H1 (cell line): Measurements from ENCODE around the gene CRYM. TPM values are rescaled to one million over a fixed set of nuclear protein-coding genes. Genes with fewer than 3 reads are reported as not detected.

Experiments used
- ATF3 ChIP-seq: IDR thresholded peaks from 2 replicates; pipeline ENCODE4 v1.6.1; 2011; ENCODE audit warnings: low read depth, mild to moderate bottlenecking, low read length; ENCODE audit not compliant: insufficient read depth
- CEBPB ChIP-seq: IDR thresholded peaks from 2 replicates; pipeline ENCODE4 v1.6.1; 2012; ENCODE audit warnings: low read depth, low read length
- CHD2 ChIP-seq: IDR thresholded peaks from 2 replicates; pipeline ENCODE4 v1.6.1; 2012; ENCODE audit warnings: low read length, improper control_type of control experiment
- CHD7 ChIP-seq: fragments of 300-600 bp; sonication (generic); IDR thresholded peaks from 2 replicates; pipeline ENCODE4 v1.7.1; 2012; ENCODE audit warnings: low read length, moderate library complexity, mild to moderate bottlenecking, inconsistent platforms; ENCODE audit not compliant: insufficient replicate concordance
- GTF2F1 ChIP-seq: IDR thresholded peaks from 2 replicates; pipeline ENCODE4 v1.6.1; 2012; ENCODE audit warnings: low read depth, low read length, improper control_type of control experiment, borderline replicate concordance
- POLR2AphosphoS5 ChIP-seq: IDR thresholded peaks from 2 replicates; pipeline ENCODE4 v1.6.1; 2011; ENCODE audit warnings: low read depth, low read length
- SAP30 ChIP-seq: fragments of 300-600 bp; sonication (generic); IDR thresholded peaks from 2 replicates; pipeline ENCODE4 v1.7.1; 2012; ENCODE audit warnings: low read length, moderate library complexity, mild to moderate bottlenecking, inconsistent platforms; ENCODE audit not compliant: insufficient read depth, insufficient replicate concordance
- SIN3A ChIP-seq, 2 experiments: IDR thresholded peaks in 1 of 2; conservative IDR thresholded peaks in 1 of 2; 2 replicates each; pipeline ENCODE4 v1.6.1; 2011 to 2012; ENCODE audit warnings: low read length in 2 of 2, improper control_type of control experiment in 1 of 2, low read depth in 1 of 2, mild to moderate bottlenecking in 1 of 2
- SRF ChIP-seq: IDR thresholded peaks from 2 replicates; pipeline ENCODE4 v1.6.1; 2011; ENCODE audit warnings: mild to moderate bottlenecking, low read depth, low read length, moderate library complexity
- polyA plus RNA-seq, 7 experiments: library from polyadenylated mRNA; depleted of rRNA in 3 of 7; stranded (reverse) in 5 of 7; unstranded in 2 of 7; fragments of >200 nt in 5 of 7; fragments of 200-250 nt in 2 of 7; gene quantifications; 1 replicate in 5 of 7; 2 replicates in 1 of 7; 4 replicates in 1 of 7; pipeline versions ENCODE4 v1.2.1 to v1.2.3, GENCODE V29; 2011 to 2013; ENCODE audit warnings: missing spikeins in 2 of 7, mixed read lengths in 2 of 7
- total RNA-seq: library from RNA; stranded (reverse); fragmentation: NEBNext Ultra II Directional; extraction: Animal tissue kit (Norgen Biotek cat#: 25700); gene quantifications from 2 replicates; pipeline ENCODE4 v1.2.1, GENCODE V29; 2021

Gene CRYM
- total and polyA plus RNA-seq, 2 of the 8 experiments (the other 6 are each of a cell fraction or from before 2014, with no cell fraction given), result 12.9 to 40.4 TPM

- TF ChIP-seq CHD7 (no peak), CEBPB (no peak), POLR2AphosphoS5 (no peak), SAP30 (peak; percentile 73), CHD2 (no peak), SIN3A (conservative IDR thresholded peaks at IDR 0.05 in 1 of 2, IDR thresholded peaks at IDR 0.05 in 1 of 2; ENCODE audit: low read depth in 1 of 2, low read length in 2 of 2) (no peak), GTF2F1 (no peak), SRF (no peak), ATF3 (no peak)
Measured at GRCh38 chr16:21301168-21301894, 23.2 kb upstream of the CRYM start (continued).
